ENCODE results near the gene DLEC1. TPM values are rescaled to one million over a fixed set of nuclear protein-coding genes. Genes with fewer than 3 reads are reported as not detected.
A peak's percentile ranks its signal among the peaks of the same experiment; 100 is the strongest.

Gene DLEC1
- total and polyA plus RNA-seq, 2 of the 4 experiments (the other 2 are of a cell fraction) = 0.03 TPM; not detected in 1

DNA sequence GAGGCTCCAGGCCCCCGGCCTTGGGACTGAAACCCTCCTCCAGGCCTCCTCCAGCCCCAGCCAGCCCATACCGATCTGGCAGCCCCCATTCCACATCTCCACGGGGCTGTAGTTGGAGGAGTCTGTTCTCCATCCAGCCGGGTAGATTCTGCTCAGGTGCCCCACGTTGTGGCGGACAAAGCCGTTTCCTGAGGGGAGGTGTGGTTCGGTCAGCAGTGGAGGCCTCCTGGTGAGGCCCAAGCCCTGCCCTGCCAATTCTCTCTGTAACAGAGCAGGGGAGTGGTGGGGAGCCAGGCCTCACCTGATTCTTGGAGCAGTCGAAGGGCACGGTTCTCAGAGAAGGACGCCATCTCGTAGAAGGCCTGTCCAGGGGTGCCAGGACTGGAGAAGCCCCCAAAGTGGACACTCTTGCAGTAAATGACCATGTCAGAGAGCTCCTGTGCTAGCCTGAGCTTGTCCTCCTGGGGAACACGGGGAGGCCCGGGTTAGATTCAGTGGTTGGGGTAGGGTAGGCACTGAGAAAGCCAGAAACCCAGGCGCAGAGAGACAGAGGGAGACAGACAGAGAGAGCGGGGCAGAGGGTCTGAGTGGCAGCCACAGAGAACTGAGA lies 29.9 kb upstream of the DLEC1 start:
- WGBS, 2 experiments (ENCODE audit: extremely low coverage in 2 of 2, insufficient read length in 1 of 2) = 92% methylated on average over 4 of the region's 16 CpGs; no CpG with 5 or more reads in 1 of the 2 experiments
- Histone ChIP-seq H3K14ac (replicated peaks; ENCODE audit: low read depth, low read length) (no peak overlapping the region), H4K8ac (ENCODE audit: low read depth in 2 of 2, low read length in 2 of 2) (no peak overlapping the region), H3K36me3 (ENCODE audit: control insufficient read depth, insufficient read depth, low read length) (peaks cover 29% of the 10 kb centered on the region), H2BK120ac (ENCODE audit: low read depth, low read length) (no peak overlapping the region), H3K9me1 (ENCODE audit: insufficient read depth, low read length) (peaks cover 8% of the 10 kb centered on the region; the same call in 1 of the 2 replicates), H3K4ac (ENCODE audit: low read depth, low read length) (no peak overlapping the region), H2AK9ac (replicated peaks; ENCODE audit: low read depth, low read length, poor library complexity) (peak overlapping the region; percentile 24), H4K91ac (ENCODE audit: insufficient read depth, low read depth, low read length) (no peak overlapping the region), H2AK5ac (ENCODE audit: low read depth, low read length) (no peak overlapping the region), H2BK15ac (ENCODE audit: low read depth, low read length) (no peak overlapping the region), H3K18ac (ENCODE audit: low read depth, low read length) (no peak overlapping the region), H3K79me1 (ENCODE audit: low read depth in 1 of 2, low read length in 2 of 2) (no peaks in the 10 kb centered on the region), H3K27me3 (ENCODE audit: control insufficient read depth, insufficient read depth, low read length) (no peaks in the 10 kb centered on the region), H3K4me1 (ENCODE audit: control insufficient read depth, insufficient read depth, low read length) (no peaks in the 10 kb centered on the region), H3K4me2 (ENCODE audit: low read depth, low read length) (no peak overlapping the region), H3K9ac (ENCODE audit: low read depth, low read length) (no peak overlapping the region), H3K4me3 (ENCODE audit: insufficient read depth, low read depth, low read length) (no peak overlapping the region), H3K9me3 (ENCODE audit: control insufficient read depth, insufficient read depth, low read length) (no peaks in the 10 kb centered on the region), H4K5ac (ENCODE audit: low read depth, low read length) (no peak overlapping the region), H2BK20ac (ENCODE audit: low read depth, low read length) (no peak overlapping the region), H2BK5ac (ENCODE audit: low read depth, low read length, poor library complexity, severe bottlenecking) (no peak overlapping the region), H3K23ac (ENCODE audit: low read depth, low read length) (no peak overlapping the region), H2AFZ (replicated peaks; ENCODE audit: low read length, poor library complexity) (no peak overlapping the region), H4K20me1 (ENCODE audit: insufficient read depth, low read length) (peaks cover 3% of the 10 kb centered on the region; the same call in 1 of the 2 replicates), H3K56ac (ENCODE audit: extremely low read depth, insufficient read depth, low read length) (no peak overlapping the region), H3K27ac (ENCODE audit: insufficient read depth, low read length) (no peak overlapping the region)
- ChIA-PET POLR2A (ENCODE audit: unreplicated experiment) (no interaction called here), CTCF (no interaction called here)
- dilution Hi-C loops (cut with HindIII; ENCODE audit: low sequenced_read_pairs, unreplicated experiment) (no loop called here), intact Hi-C loops (cut with micrococcal nuclease) (no loop called here), in situ Hi-C loops (cut with MboI; ENCODE audit: low sequenced_read_pairs) (no loop called here)
- no TSS peak for BruUV-seq (replicated peaks)
- no peak for TF ChIP-seq RAD21 (IDR thresholded peaks at IDR 0.05; ENCODE audit: low read length)
- TF ChIP-seq, protein P1, sequence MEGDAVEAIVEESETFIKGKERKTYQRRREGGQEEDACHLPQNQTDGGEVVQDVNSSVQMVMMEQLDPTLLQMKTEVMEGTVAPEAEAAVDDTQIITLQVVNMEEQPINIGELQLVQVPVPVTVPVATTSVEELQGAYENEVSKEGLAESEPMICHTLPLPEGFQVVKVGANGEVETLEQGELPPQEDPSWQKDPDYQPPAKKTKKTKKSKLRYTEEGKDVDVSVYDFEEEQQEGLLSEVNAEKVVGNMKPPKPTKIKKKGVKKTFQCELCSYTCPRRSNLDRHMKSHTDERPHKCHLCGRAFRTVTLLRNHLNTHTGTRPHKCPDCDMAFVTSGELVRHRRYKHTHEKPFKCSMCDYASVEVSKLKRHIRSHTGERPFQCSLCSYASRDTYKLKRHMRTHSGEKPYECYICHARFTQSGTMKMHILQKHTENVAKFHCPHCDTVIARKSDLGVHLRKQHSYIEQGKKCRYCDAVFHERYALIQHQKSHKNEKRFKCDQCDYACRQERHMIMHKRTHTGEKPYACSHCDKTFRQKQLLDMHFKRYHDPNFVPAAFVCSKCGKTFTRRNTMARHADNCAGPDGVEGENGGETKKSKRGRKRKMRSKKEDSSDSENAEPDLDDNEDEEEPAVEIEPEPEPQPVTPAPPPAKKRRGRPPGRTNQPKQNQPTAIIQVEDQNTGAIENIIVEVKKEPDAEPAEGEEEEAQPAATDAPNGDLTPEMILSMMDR (conservative IDR thresholded peaks at IDR 0.05; ENCODE audit: low read depth, low read length) = no peak
- ATAC-seq (ENCODE audit: low read depth) (no peak), DNase-seq (no peak)
